Hepatocyte (in vitro differentiated cells): ENCODE results near the gene RRAD. TPM values are rescaled to one million over a fixed set of nuclear protein-coding genes. Genes with fewer than 3 reads are reported as not detected.
A peak's percentile ranks its signal among the peaks of the same experiment; 100 is the strongest.

ENCODE experiments used
- DNase-seq: peaks from one replicate; pipeline ENCODE4 v3.0.0-alpha.2; 2016; ENCODE audit warnings: low spot score
- H2AFZ ChIP-seq: fragments of 200-600 bp; sonication (generic); 2 replicates; pipeline ENCODE4 v1.6.0; 2016; ENCODE audit warnings: antibody characterized with exemption, mild to moderate bottlenecking
- H3K27ac ChIP-seq: fragments of 200-600 bp; sonication (generic); 2 replicates; pipeline ENCODE4 v1.5.1; 2016; ENCODE audit warnings: mild to moderate bottlenecking
- H3K27me3 ChIP-seq: fragments of 200-600 bp; sonication (generic); 2 replicates; pipeline ENCODE4 v1.6.1; 2016
- H3K36me3 ChIP-seq: fragments of 200-600 bp; sonication (generic); replicated peaks from 2 replicates; pipeline ENCODE4 v1.5.1; 2016; ENCODE audit warnings: low read depth; ENCODE audit not compliant: insufficient read depth
- H3K4me1 ChIP-seq: fragments of 200-600 bp; sonication (generic); 2 replicates; pipeline ENCODE4 v1.5.1; 2016; ENCODE audit warnings: mild to moderate bottlenecking, moderate library complexity; ENCODE audit not compliant: insufficient read depth
- H3K4me2 ChIP-seq: fragments of 200-600 bp; sonication (generic); 2 replicates; pipeline ENCODE4 v1.6.0; 2016
- H3K4me3 ChIP-seq: fragments of 200-600 bp; sonication (generic); 2 replicates; pipeline ENCODE4 v1.5.1; 2016; ENCODE audit warnings: mild to moderate bottlenecking
- H3K79me2 ChIP-seq: fragments of 200-600 bp; sonication (generic); 2 replicates; pipeline ENCODE4 v1.6.0; 2017; ENCODE audit warnings: mild to moderate bottlenecking
- H3K9me2 ChIP-seq: fragments of 200-600 bp; sonication (generic); replicated peaks from 2 replicates; pipeline ENCODE4 v1.6.0; 2017; ENCODE audit warnings: mild to moderate bottlenecking; ENCODE audit not compliant: insufficient read depth
- H3K9me3 ChIP-seq: fragments of 200-600 bp; sonication (generic); 2 replicates; pipeline ENCODE4 v1.5.1; 2016; ENCODE audit warnings: low read depth, mild to moderate bottlenecking
- H4K20me1 ChIP-seq: fragments of 200-600 bp; sonication (generic); 2 replicates; pipeline ENCODE4 v1.6.0; 2016; ENCODE audit warnings: mild to moderate bottlenecking; ENCODE audit not compliant: insufficient read depth, poor library complexity, severe bottlenecking
- CTCF ChIP-seq: fragments of 200-600 bp; sonication (generic); IDR thresholded peaks from 2 replicates; pipeline ENCODE4 v1.5.1; 2016; ENCODE audit warnings: antibody characterized with exemption, mild to moderate bottlenecking; ENCODE audit not compliant: poor library complexity
- EZH2 ChIP-seq: fragments of 200-600 bp; sonication (generic); IDR thresholded peaks from 2 replicates; pipeline ENCODE4 v1.6.1; 2016; ENCODE audit warnings: antibody characterized with exemption, mild to moderate bottlenecking, borderline replicate concordance
- EZH2phosphoT487 ChIP-seq: fragments of 200-600 bp; sonication (generic); IDR thresholded peaks from one replicate; pipeline ENCODE4 v1.6.1; 2018; ENCODE audit warnings: antibody characterized with exemption, mild to moderate bottlenecking, low read depth, moderate library complexity; ENCODE audit not compliant: unreplicated experiment, severe bottlenecking
- WGBS: methylation state at CpG from one replicate; pipeline ENCODE4 v1.1.6; 2016; ENCODE audit warnings: low lambda C conversion rate; ENCODE audit errors: missing lambda C conversion rate; 5-methylcytosine and 5-hydroxymethylcytosine counted together
- polyA plus RNA-seq: library from polyadenylated mRNA; unstranded; fragments of >200 nt; fragmentation: Nextera tagmentation; extraction: Ambion mirVana; gene quantifications from 2 replicates; pipeline ENCODE4 v1.2.1, GENCODE V29; 2016
- total RNA-seq: library from RNA; depleted of rRNA; stranded (reverse); fragments of >200 nt; gene quantifications from 2 replicates; pipeline ENCODE4 v1.2.3, GENCODE V29; 2014

RRAD gene
- total and polyA plus RNA-seq, 2 experiments from 2014 or later: 8.8 to 16.3 TPM

GRCh38 chr16:66871840-66872239, 53.5 kb downstream of the RRAD start:
- H3K4me3 ChIP-seq: no peak overlapping the region

More at GRCh38 chr16:66871840-66872239, 53.5 kb downstream of the RRAD start:
- no peak overlapping the region for H2AFZ ChIP-seq
- H3K9me2 ChIP-seq: no peaks in the 10 kb centered on the region
- H3K4me2 ChIP-seq: peak overlapping the region; percentile 2
- no peaks in the 10 kb centered on the region for H3K9me3 ChIP-seq
- no peaks in the 10 kb centered on the region for H3K79me2 ChIP-seq
- DNase-seq: peak; percentile 27
- H3K27me3 ChIP-seq: no peaks in the 10 kb centered on the region
- H3K36me3 ChIP-seq: no peaks in the 10 kb centered on the region
- H3K4me1 ChIP-seq: peaks cover 3% of the 10 kb centered on the region
- peak overlapping the region; percentile 38 for H3K27ac ChIP-seq
- H4K20me1 ChIP-seq: no peaks in the 10 kb centered on the region
- WGBS: 71% methylated on average over 3 of the region's 3 CpGs
- TF ChIP-seq CTCF (no peak), EZH2 (no peak), EZH2phosphoT487 (no peak)

Other genes with a start within 250 kb of the RRAD start
- gene CMTM4, start 228.8 kb downstream of the RRAD start, total RNA-seq: 77.9 and 84.8 TPM in 2 replicates
- gene CMTM4, start 228.8 kb downstream of the RRAD start, polyA plus RNA-seq: 17.4 and 19.2 TPM in 2 replicates
- gene DYNC1LI2, start 173.9 kb downstream of the RRAD start, total RNA-seq: 97.3 and 129 TPM in 2 replicates
- 99.1 and 121 TPM in 2 replicates for gene DYNC1LI2, start 173.9 kb downstream of the RRAD start, polyA plus RNA-seq
- 0.07 TPM in 1 of 2 replicates, not detected in the other for gene TERB1, start 124.0 kb downstream of the RRAD start, total RNA-seq
- gene TERB1, start 124.0 kb downstream of the RRAD start, polyA plus RNA-seq: not detected in 2 replicates
- gene NAE1, start 94.6 kb downstream of the RRAD start, total RNA-seq: 68.5 and 72.6 TPM in 2 replicates
- gene NAE1, start 94.6 kb downstream of the RRAD start, polyA plus RNA-seq: 58.7 and 60.3 TPM in 2 replicates
- gene CA7, start 81.1 kb downstream of the RRAD start, total RNA-seq: 2.5 and 3.3 TPM in 2 replicates
- gene CA7, start 81.1 kb downstream of the RRAD start, polyA plus RNA-seq: 0.25 and 3.3 TPM in 2 replicates
- gene PDP2, start 45.0 kb downstream of the RRAD start, total RNA-seq: 9.7 and 17.7 TPM in 2 replicates
- 3.5 and 5.2 TPM in 2 replicates for gene PDP2, start 45.0 kb downstream of the RRAD start, polyA plus RNA-seq
- 2.9 and 3.2 TPM in 2 replicates for gene CDH16, start 6.7 kb downstream of the RRAD start, total RNA-seq
- gene CDH16, start 6.7 kb downstream of the RRAD start, polyA plus RNA-seq: 2.2 and 4.4 TPM in 2 replicates
- gene CIAO2B, start 8.9 kb upstream of the RRAD start, total RNA-seq: 106 and 131 TPM in 2 replicates
- 147 and 154 TPM in 2 replicates for gene CIAO2B, start 8.9 kb upstream of the RRAD start, polyA plus RNA-seq
- gene CES2, start 10.0 kb upstream of the RRAD start, total RNA-seq: 52.6 and 52.8 TPM in 2 replicates
- 67.7 and 72.8 TPM in 2 replicates for gene CES2, start 10.0 kb upstream of the RRAD start, polyA plus RNA-seq
- gene CES3, start 35.7 kb upstream of the RRAD start, total RNA-seq: 1.2 and 1.7 TPM in 2 replicates
- gene CES3, start 35.7 kb upstream of the RRAD start, polyA plus RNA-seq: 3.4 and 3.8 TPM in 2 replicates
- gene CES4A, start 63.1 kb upstream of the RRAD start, total RNA-seq: 7.2 and 12.3 TPM in 2 replicates
- 11.8 and 17.9 TPM in 2 replicates for gene CES4A, start 63.1 kb upstream of the RRAD start, polyA plus RNA-seq
- 48.0 and 59.0 TPM in 2 replicates for gene CBFB, start 103.6 kb upstream of the RRAD start, total RNA-seq
- gene CBFB, start 103.6 kb upstream of the RRAD start, polyA plus RNA-seq: 39.3 and 47.4 TPM in 2 replicates
- 18.6 and 18.7 TPM in 2 replicates for gene PHAF1, start 184.4 kb upstream of the RRAD start, total RNA-seq
- gene PHAF1, start 184.4 kb upstream of the RRAD start, polyA plus RNA-seq: 15.2 and 20.2 TPM in 2 replicates
- 33.3 and 34.5 TPM in 2 replicates for gene B3GNT9, start 225.5 kb upstream of the RRAD start, total RNA-seq
- 37.5 and 44.2 TPM in 2 replicates for gene B3GNT9, start 225.5 kb upstream of the RRAD start, polyA plus RNA-seq
- gene TRADD, start 234.4 kb upstream of the RRAD start, total RNA-seq: 18.5 and 21.9 TPM in 2 replicates
- 31.4 and 32.4 TPM in 2 replicates for gene TRADD, start 234.4 kb upstream of the RRAD start, polyA plus RNA-seq
- 10.7 and 11.1 TPM in 2 replicates for gene FBXL8, start 234.4 kb upstream of the RRAD start, total RNA-seq
- 15.9 and 19.8 TPM in 2 replicates for gene FBXL8, start 234.4 kb upstream of the RRAD start, polyA plus RNA-seq
- 3.2 and 5.5 TPM in 2 replicates for gene HSF4, start 239.2 kb upstream of the RRAD start, total RNA-seq
- 8.5 and 15.7 TPM in 2 replicates for gene HSF4, start 239.2 kb upstream of the RRAD start, polyA plus RNA-seq
- 8.1 and 9.3 TPM in 2 replicates for gene NOL3, start 245.0 kb upstream of the RRAD start, total RNA-seq
- gene NOL3, start 245.0 kb upstream of the RRAD start, polyA plus RNA-seq: 10.9 and 11.0 TPM in 2 replicates